AG09319 (cell line): ENCODE data around the gene EFCAB5.

Source experiments
- DNase-seq: peaks from one replicate; pipeline ENCODE4 v3.0.0-alpha.2; 2010; ENCODE audit warnings: low read depth; ENCODE audit errors: extremely low read depth
- TF ChIP-seq, protein P1 (sequence below): IDR thresholded peaks from 2 replicates; pipeline ENCODE4 v1.5.1; 2011; ENCODE audit warnings: low read depth, mild to moderate bottlenecking, inconsistent platforms, low read length, moderate library complexity

The EFCAB5 gene

GRCh38 chr17:29909236-29910003 is 32.0 kb upstream of the EFCAB5 start:
- TF ChIP-seq, protein P1, sequence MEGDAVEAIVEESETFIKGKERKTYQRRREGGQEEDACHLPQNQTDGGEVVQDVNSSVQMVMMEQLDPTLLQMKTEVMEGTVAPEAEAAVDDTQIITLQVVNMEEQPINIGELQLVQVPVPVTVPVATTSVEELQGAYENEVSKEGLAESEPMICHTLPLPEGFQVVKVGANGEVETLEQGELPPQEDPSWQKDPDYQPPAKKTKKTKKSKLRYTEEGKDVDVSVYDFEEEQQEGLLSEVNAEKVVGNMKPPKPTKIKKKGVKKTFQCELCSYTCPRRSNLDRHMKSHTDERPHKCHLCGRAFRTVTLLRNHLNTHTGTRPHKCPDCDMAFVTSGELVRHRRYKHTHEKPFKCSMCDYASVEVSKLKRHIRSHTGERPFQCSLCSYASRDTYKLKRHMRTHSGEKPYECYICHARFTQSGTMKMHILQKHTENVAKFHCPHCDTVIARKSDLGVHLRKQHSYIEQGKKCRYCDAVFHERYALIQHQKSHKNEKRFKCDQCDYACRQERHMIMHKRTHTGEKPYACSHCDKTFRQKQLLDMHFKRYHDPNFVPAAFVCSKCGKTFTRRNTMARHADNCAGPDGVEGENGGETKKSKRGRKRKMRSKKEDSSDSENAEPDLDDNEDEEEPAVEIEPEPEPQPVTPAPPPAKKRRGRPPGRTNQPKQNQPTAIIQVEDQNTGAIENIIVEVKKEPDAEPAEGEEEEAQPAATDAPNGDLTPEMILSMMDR: no peak
- no peak for DNase-seq

GRCh38 chr17:29911641-29912177 is 29.7 kb upstream of the EFCAB5 start:
- TF ChIP-seq, protein P1: no peak
- no peak for DNase-seq

DNA sequence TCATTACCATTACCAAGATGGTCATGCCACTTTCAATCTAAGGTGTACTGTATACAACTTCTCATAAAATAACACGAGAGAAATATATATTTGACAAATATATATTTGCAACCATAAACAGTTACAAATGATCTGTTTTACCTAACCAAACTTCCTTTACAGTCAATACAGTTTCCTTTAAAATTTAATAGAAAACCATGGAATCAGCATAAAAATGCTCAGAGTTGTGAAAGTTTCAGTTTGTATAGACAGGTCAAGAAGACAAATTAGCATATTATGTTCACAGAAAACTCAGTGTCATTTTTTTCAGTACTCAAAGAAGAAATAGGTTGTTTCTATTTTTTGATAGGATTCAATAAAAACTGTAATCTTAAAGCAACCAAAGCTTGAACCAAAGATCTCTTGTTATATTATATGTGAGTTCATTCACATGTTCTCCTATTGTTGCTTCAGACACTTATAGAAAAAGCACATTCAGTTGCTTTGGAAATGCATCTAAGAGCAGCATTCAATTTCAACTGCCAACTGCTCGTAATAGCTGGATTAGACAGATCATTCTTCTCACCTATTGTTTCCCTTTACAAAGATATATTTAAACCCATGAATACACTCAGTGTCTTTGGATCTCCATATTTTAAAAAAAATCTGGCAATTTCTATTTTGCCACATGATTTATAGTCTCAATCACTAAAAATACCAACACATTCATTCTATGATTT is 26.5 kb upstream of the EFCAB5 start:
- DNase-seq: no peak
- TF ChIP-seq, protein P1: no peak

GRCh38 chr17:29918016-29918415 is 23.4 kb upstream of the EFCAB5 start:
- TF ChIP-seq, protein P1: no peak
- no peak for DNase-seq

GRCh38 chr17:29918922-29919856 is 22.2 kb upstream of the EFCAB5 start:
- TF ChIP-seq, protein P1: no peak
- DNase-seq: no peak

DNA sequence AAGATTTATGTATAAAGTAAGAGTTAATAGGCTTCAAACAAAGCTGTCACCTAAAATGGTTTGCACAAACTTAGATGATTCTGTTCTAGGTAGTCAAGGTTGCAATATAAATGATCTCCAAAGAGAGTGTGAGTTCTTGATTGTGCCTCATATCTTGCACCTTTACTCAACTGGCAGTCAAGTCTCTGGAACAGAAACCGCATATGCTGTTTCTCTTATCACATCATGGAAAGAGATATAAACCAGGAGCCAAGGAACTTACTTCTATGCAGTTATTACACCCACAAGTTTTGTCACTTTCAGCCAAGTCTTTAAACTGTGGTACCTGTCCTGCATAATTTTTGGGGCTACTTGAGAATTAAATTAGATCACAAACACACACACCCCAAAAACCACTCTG is 16.6 kb upstream of the EFCAB5 start:
- TF ChIP-seq, protein P1: no peak
- DNase-seq: no peak
